Esophagus muscularis mucosa (tissue), 4 donors: ENCODE results near the gene RERE. TPM values are rescaled to one million over a fixed set of nuclear protein-coding genes. Genes with fewer than 3 reads are reported as not detected.

ENCODE experiments used
- DNase-seq: peaks from one replicate; pipeline ENCODE4 v3.0.0-alpha.2; 2017; ENCODE audit errors: extremely low spot score
- H3K27ac ChIP-seq, 4 donors: fragments of 200-600 bp; sonication (generic); replicated peaks in 1 of 4; 1 replicate in 3 of 4; 2 replicates in 1 of 4; pipeline ENCODE4 v1.5.1; 2016 to 2019; ENCODE audit warnings: mild to moderate bottlenecking in 1 of 4
- H3K27me3 ChIP-seq, 4 donors: fragments of 200-600 bp; sonication (generic); one replicate each; pipeline versions ENCODE4 v1.5.1 to v1.6.0; 2016 to 2019
- H3K36me3 ChIP-seq, 4 donors: fragments of 200-600 bp; sonication (generic); one replicate each; pipeline ENCODE4 v1.5.1; 2016 to 2019
- H3K4me1 ChIP-seq, 4 donors: fragments of 200-600 bp; sonication (generic); one replicate each; pipeline ENCODE4 v1.5.1; 2016 to 2019
- H3K4me3 ChIP-seq, 4 donors: fragments of 200-600 bp; sonication (generic); 1 replicate in 2 of 4; 2 replicates in 2 of 4; pipeline ENCODE4 v1.5.1; 2016 to 2019; ENCODE audit warnings: mild to moderate bottlenecking in 4 of 4, moderate library complexity in 1 of 4
- H3K9me3 ChIP-seq, 4 donors: fragments of 200-600 bp; sonication (generic); 1 replicate in 3 of 4; 2 replicates in 1 of 4; pipeline ENCODE4 v1.5.1; 2016 to 2019
- EP300 ChIP-seq: sonication (generic); formaldehyde crosslinking; IDR thresholded peaks from one replicate; pipeline ENCODE4 v1.6.1; 2017; ENCODE audit warnings: antibody characterized with exemption
- POLR2A ChIP-seq: fragments of 450-650 bp; IDR thresholded peaks from one replicate; pipeline ENCODE4 v1.6.1; 2017; ENCODE audit warnings: antibody characterized with exemption, moderate library complexity, mild to moderate bottlenecking, low read depth
- POLR2AphosphoS5 ChIP-seq, 2 donors: sonication (generic); formaldehyde crosslinking; IDR thresholded peaks; one replicate each; pipeline ENCODE4 v1.6.1; 2017; ENCODE audit warnings: antibody characterized with exemption in 2 of 2
- WGBS: methylation state at CpG from one replicate; pipeline ENCODE4 v1.1.5; 2018; 5-methylcytosine and 5-hydroxymethylcytosine counted together
- intact Hi-C: fragments of 100-400 bp; cut with DNase I; formaldehyde crosslinking; loops from one replicate; pipeline ENCODE4 v1.15.1; 2023
- total RNA-seq, 4 donors: library from RNA; depleted of rRNA; stranded (reverse); fragments of >200 nt; gene quantifications; one replicate each; pipeline versions ENCODE4 v1.1.0 to v1.2.1, GENCODE V29; 2016
- TF ChIP-seq, protein P1 (sequence below), 3 experiments: fragments of 200-600 bp in 2 of 3; fragments of 450-650 bp in 1 of 3; sonication (generic) in 2 of 3; IDR thresholded peaks; one replicate each; pipeline ENCODE4 v1.5.1; 2017 to 2019; ENCODE audit warnings: antibody characterized with exemption in 3 of 3, mild to moderate bottlenecking in 2 of 3, moderate library complexity in 1 of 3

The RERE gene
- total RNA-seq, 4 donors from 2014 or later: 133 to 212 (median 168) TPM

DNA sequence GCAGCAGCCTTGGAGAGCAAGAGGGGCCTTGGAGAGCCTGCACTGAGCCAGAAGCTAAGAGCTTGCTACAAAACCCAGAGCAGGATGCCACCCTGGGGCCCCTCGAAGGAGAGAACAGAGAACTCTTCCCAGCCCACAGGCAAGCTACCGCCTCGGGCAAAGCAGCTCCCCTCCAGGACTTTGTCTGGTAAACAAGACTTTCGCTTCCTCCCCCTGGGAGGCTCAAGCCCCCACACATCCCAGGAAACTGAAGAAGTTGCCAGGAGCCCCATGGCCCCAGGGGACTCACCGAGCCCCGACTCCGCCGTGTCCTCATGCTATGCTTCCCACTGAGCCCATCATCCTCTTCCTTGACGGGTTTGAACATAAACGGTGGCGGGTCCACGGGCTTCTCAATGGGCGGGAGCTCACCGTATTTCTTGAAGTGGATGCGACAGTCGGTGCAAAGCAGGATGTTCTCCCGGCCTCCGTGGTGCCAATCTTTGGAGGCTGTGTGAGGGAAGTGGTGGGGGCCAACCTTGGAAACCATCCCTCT is 453.6 kb downstream of the RERE start:
- peaks cover 62 to 93% (median 78%) of the 10 kb centered on the region in 4 donors for H3K4me1 ChIP-seq
- H3K27ac ChIP-seq: peak overlapping the region; percentile 91 to 95 (median 93)
- WGBS: 75% methylated on average over 4 of the region's 18 CpGs
- TF ChIP-seq EP300 (no peak), POLR2AphosphoS5 (IDR thresholded peaks at IDR 0.05) (no peak), POLR2A (no peak)
- TF ChIP-seq, protein P1, sequence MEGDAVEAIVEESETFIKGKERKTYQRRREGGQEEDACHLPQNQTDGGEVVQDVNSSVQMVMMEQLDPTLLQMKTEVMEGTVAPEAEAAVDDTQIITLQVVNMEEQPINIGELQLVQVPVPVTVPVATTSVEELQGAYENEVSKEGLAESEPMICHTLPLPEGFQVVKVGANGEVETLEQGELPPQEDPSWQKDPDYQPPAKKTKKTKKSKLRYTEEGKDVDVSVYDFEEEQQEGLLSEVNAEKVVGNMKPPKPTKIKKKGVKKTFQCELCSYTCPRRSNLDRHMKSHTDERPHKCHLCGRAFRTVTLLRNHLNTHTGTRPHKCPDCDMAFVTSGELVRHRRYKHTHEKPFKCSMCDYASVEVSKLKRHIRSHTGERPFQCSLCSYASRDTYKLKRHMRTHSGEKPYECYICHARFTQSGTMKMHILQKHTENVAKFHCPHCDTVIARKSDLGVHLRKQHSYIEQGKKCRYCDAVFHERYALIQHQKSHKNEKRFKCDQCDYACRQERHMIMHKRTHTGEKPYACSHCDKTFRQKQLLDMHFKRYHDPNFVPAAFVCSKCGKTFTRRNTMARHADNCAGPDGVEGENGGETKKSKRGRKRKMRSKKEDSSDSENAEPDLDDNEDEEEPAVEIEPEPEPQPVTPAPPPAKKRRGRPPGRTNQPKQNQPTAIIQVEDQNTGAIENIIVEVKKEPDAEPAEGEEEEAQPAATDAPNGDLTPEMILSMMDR (IDR thresholded peaks at IDR 0.05): no peak
- DNase-seq: no peak
- H3K36me3 ChIP-seq: peaks cover 39 to 76% (median 67%) of the 10 kb centered on the region in 4 donors
- H3K27me3 ChIP-seq: no peaks in the 10 kb centered on the region
- H3K4me3 ChIP-seq: peak overlapping the region in 3 of 4 donors; percentile 10 to 16 (median 14)
- H3K9me3 ChIP-seq: no peaks in the 10 kb centered on the region
- intact Hi-C loops: no loop called here

DNA sequence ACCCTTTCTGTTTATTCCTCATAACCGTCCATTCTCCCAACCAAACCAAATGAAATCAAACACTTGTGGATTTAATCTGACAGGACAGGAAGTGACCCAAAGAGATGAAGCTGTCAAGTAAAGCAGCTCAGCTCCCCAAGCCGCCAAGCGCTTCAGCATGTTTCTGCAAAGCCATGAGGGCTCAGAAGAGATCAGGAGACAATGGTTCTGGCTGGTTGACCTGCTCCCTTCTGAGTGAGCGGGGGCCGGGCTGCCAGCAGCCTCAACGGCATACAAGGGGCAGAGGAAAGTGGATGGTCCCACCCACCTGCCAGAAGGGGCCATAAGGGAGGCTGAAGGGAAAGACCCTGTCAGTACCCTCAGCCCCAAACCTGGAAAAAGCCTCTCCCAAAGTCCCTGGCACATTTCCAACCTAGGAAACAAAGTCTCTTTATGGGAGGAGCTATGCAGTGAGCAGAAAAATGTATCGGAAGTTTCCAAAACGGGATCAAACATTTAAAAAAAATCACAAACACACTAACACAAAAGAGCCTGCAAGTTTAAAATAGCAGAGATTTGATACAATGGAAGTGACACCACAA is 454.2 kb downstream of the RERE start:
- peak overlapping the region; percentile 91 to 95 (median 93) for H3K27ac ChIP-seq
- H3K4me3 ChIP-seq: peak overlapping the region in 1 of 4 donors; percentile 16
- H3K36me3 ChIP-seq: peaks cover 44 to 82% (median 73%) of the 10 kb centered on the region in 4 donors
- peaks cover 59 to 93% (median 76%) of the 10 kb centered on the region in 4 donors for H3K4me1 ChIP-seq
- no peak for DNase-seq
- intact Hi-C loops: no loop called here
- H3K9me3 ChIP-seq: no peaks in the 10 kb centered on the region
- peak in 1 of 2 donors; percentile 2 for TF ChIP-seq POLR2AphosphoS5 (IDR thresholded peaks at IDR 0.05)
- TF ChIP-seq, protein P1 (IDR thresholded peaks at IDR 0.05): no peak
- 46% methylated on average over 8 of the region's 8 CpGs for WGBS
- no peaks in the 10 kb centered on the region for H3K27me3 ChIP-seq

DNA sequence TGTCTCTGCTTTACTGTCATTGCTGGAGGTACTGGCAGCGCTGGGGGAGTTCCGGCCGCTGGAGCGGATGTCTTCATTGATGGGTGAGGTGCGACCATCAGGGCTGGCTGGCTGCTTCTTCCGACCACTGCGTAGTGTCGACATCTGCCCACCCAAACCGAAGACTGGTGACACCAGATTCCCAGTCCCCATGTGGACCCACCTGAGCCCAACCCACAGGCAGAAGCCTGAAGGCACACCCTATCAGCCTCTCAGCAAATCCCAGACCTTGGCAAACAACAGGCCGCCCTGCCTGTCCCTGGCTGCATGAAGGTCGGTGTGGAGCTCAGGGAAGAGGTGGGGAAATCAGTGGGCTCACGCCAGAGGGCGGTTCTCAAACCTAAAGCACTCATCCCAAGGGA is 454.7 kb downstream of the RERE start:
- TF ChIP-seq EP300: no peak
- TF ChIP-seq POLR2AphosphoS5 (IDR thresholded peaks at IDR 0.05): peak in 1 of 2 donors; percentile 20
- Histone ChIP-seq H3K27me3 (no peaks in the 10 kb centered on the region), H3K9me3 (no peaks in the 10 kb centered on the region), H3K36me3 (peaks cover 50 to 88% (median 78%) of the 10 kb centered on the region in 4 donors), H3K27ac (peak overlapping the region; percentile 91 to 95 (median 93)), H3K4me3 (no peak overlapping the region), H3K4me1 (peaks cover 59 to 93% (median 76%) of the 10 kb centered on the region in 4 donors)
- intact Hi-C loops: no loop called here
- WGBS: 91% methylated on average over 13 of the region's 13 CpGs
- DNase-seq: no peak

DNA sequence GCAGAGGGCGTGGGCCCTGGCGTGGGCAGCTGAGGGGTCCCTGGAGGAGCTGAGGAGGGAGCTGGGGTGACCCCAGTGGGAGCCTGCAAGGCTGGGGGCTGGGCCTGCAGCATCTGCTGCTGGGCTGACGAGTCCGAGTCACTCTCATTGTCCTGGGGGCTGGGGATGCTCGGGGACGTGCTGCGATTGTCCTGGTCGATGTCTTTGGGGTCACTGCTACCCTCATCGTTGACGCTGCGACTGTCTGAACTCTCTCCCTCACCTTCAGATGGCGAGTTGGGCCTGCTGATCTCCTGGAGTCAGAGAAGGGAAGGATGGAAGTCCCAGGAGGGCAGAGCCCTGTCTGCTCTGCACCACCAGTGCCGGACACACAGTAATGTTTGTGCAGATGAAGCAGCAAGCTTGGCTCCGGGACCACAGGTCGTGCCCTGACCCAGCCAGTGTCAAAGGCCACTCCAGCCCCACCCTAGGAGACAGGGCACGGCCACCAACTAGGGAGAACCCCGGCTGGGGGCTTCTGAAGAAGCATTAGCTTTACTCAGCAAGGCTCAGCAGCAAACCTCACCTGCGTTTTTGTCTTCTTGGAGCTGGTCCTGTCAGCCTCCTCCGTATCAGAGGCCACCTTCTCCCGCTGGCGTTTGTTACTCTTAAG is 456.1 kb downstream of the RERE start:
- no peak for TF ChIP-seq POLR2A
- TF ChIP-seq POLR2AphosphoS5 (IDR thresholded peaks at IDR 0.05): no peak
- no peak for TF ChIP-seq EP300
- TF ChIP-seq, protein P1 (IDR thresholded peaks at IDR 0.05): no peak
- Histone ChIP-seq H3K4me3 (no peak overlapping the region), H3K27me3 (no peaks in the 10 kb centered on the region), H3K36me3 (peaks cover 64 to 100% (median 91%) of the 10 kb centered on the region in 4 donors), H3K9me3 (no peaks in the 10 kb centered on the region), H3K27ac (peak overlapping the region; percentile 65 to 93 (median 80)), H3K4me1 (peaks cover 57 to 93% (median 76%) of the 10 kb centered on the region in 4 donors)
- 87% methylated on average over 9 of the region's 21 CpGs for WGBS
- intact Hi-C loops: no loop called here
- no peak for DNase-seq

DNA sequence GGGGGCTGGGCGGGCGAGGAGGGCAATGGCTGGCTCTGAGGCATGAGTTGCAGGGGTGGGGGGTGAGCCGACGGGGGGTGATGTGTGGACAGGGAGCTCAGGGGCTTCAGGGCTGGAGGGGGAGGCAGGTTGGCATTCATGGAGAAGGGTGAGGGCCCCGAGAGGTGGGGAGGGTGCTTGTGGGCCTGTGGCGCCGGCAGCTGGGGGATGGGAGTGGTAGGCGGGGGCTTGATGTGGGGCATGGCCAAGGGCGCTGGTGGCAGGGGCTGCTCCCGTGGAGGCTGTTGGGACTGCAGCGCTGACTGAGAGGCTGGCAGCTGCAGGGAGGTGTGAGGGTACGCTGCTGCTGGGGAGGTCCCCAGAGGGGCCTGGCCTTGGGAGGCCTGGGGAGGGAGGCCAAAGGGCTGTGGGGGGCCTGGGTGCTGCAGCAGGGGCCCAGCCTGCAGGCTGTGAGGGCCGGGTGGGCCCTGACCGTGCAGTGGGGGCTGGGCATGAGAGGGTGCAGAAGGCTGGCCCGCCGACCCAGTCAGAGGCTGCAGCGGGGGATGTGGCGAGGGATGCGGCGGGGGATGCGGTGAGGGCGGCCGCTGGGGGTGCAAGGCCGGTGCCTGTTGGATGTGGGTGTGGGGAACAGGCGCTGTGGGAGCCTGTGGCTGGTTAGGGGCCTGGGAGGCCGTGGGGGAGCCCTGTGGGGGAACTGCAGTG is 456.8 kb downstream of the RERE start:
- DNase-seq: no peak
- H3K4me3 ChIP-seq: no peak overlapping the region
- peaks cover 57 to 93% (median 76%) of the 10 kb centered on the region in 4 donors for H3K4me1 ChIP-seq
- 86% methylated on average over 21 of the region's 26 CpGs for WGBS
- TF ChIP-seq EP300 (no peak), POLR2A (no peak), POLR2AphosphoS5 (IDR thresholded peaks at IDR 0.05) (peak in 1 of 2 donors; percentile 21)
- TF ChIP-seq, protein P1 (IDR thresholded peaks at IDR 0.05): no peak
- intact Hi-C loops: no loop called here
- H3K27ac ChIP-seq: peak overlapping the region; percentile 52 to 93 (median 68)
- peaks cover 70 to 100% (median 91%) of the 10 kb centered on the region in 4 donors for H3K36me3 ChIP-seq
- no peaks in the 10 kb centered on the region for H3K27me3 ChIP-seq
- no peaks in the 10 kb centered on the region for H3K9me3 ChIP-seq
